Measurements from ENCODE around the gene PARD3.
"Not testable (repeated sequence)": the region's sequence is repeated elsewhere in the genome, so short reads cannot be mapped to it uniquely, and the experiment has no call there.

PARD3 gene

GRCh38 chr10:34677132-34677531, 138.0 kb downstream of the PARD3 start:
- no peak for DNase-seq

GRCh38 chr10:34674176-34674575, 140.9 kb downstream of the PARD3 start:
- no peak for DNase-seq

GRCh38 chr10:34670081-34670480, 145.0 kb downstream of the PARD3 start:
- no peak for DNase-seq

- no peak for DNase-seq
Measured at GRCh38 chr10:34669079-34669478, 146.0 kb downstream of the PARD3 start.

GRCh38 chr10:34667177-34667576, 147.9 kb downstream of the PARD3 start:
- DNase-seq, result no peak

GRCh38 chr10:34666008-34666704, 148.9 kb downstream of the PARD3 start:
- DNase-seq, result peak; percentile 36

- no peak for DNase-seq
Measured at GRCh38 chr10:34664706-34665105, 150.4 kb downstream of the PARD3 start.

GRCh38 chr10:34661580-34661979, 153.5 kb downstream of the PARD3 start:
- DNase-seq, result no peak

GRCh38 chr10:34658934-34659333, 156.2 kb downstream of the PARD3 start:
- no peak for DNase-seq

- DNase-seq, result no peak
Measured at GRCh38 chr10:34656661-34657060, 158.4 kb downstream of the PARD3 start.

- peak; percentile 24 for DNase-seq
Measured at GRCh38 chr10:34655286-34656170, 159.6 kb downstream of the PARD3 start.

GRCh38 chr10:34654211-34654610, 160.9 kb downstream of the PARD3 start:
- no peak for DNase-seq

GRCh38 chr10:34653530-34653929, 161.6 kb downstream of the PARD3 start:
- no peak for DNase-seq

- no peak for DNase-seq
Measured at GRCh38 chr10:34651416-34652195, 163.5 kb downstream of the PARD3 start.

GRCh38 chr10:34650156-34650555, 164.9 kb downstream of the PARD3 start:
- DNase-seq, result no peak

- DNase-seq, result no peak
Measured at GRCh38 chr10:34649385-34649784, 165.7 kb downstream of the PARD3 start.

GRCh38 chr10:34648919-34649318, 166.2 kb downstream of the PARD3 start:
- DNase-seq, result no peak

GRCh38 chr10:34647875-34648865, 166.9 kb downstream of the PARD3 start:
- DNase-seq, result no peak

GRCh38 chr10:34647160-34647559, 167.9 kb downstream of the PARD3 start:
- DNase-seq, result no peak

GRCh38 chr10:34646331-34646730, 168.8 kb downstream of the PARD3 start:
- no peak for DNase-seq

- not testable (repeated sequence) for DNase-seq
Measured at GRCh38 chr10:34644815-34645214, 170.3 kb downstream of the PARD3 start.

GRCh38 chr10:34644224-34644623, 170.9 kb downstream of the PARD3 start:
- DNase-seq, result no peak
